Ishikawa (cell line): Measurements from ENCODE around the gene TMED9.

Source experiments
- CEBPB ChIP-seq: IDR thresholded peaks from 2 replicates; pipeline ENCODE4 v1.6.1; 2012
- CREB1 ChIP-seq: IDR thresholded peaks from 2 replicates; pipeline ENCODE4 v1.6.1; 2012; ENCODE audit warnings: low read depth
- FOXM1 ChIP-seq: IDR thresholded peaks from 2 replicates; pipeline ENCODE4 v1.6.1; 2012; ENCODE audit warnings: low read depth, borderline replicate concordance
- MAX ChIP-seq: IDR thresholded peaks from 2 replicates; pipeline ENCODE4 v1.6.1; 2012
- NFIC ChIP-seq: IDR thresholded peaks from 2 replicates; pipeline ENCODE4 v1.6.1; 2012
- RAD21 ChIP-seq: IDR thresholded peaks from 2 replicates; pipeline ENCODE4 v1.6.1; 2012; ENCODE audit warnings: low read depth
- REST ChIP-seq: IDR thresholded peaks from 2 replicates; pipeline ENCODE4 v1.6.1; 2012; ENCODE audit warnings: low read depth, mild to moderate bottlenecking
- TAF1 ChIP-seq: IDR thresholded peaks from 2 replicates; pipeline ENCODE4 v1.6.1; 2012; ENCODE audit warnings: low read depth, mild to moderate bottlenecking
- TCF12 ChIP-seq: IDR thresholded peaks from 2 replicates; pipeline ENCODE4 v1.6.1; 2012; ENCODE audit warnings: low read depth
- USF1 ChIP-seq: IDR thresholded peaks from 2 replicates; pipeline ENCODE4 v1.6.1; 2012
- YY1 ChIP-seq: IDR thresholded peaks from 2 replicates; pipeline ENCODE4 v1.6.1; 2012; ENCODE audit warnings: low read depth
- ZBTB7A ChIP-seq: IDR thresholded peaks from 2 replicates; pipeline ENCODE4 v1.6.1; 2012; ENCODE audit warnings: low read depth

- TF ChIP-seq REST, result no peak
- TF ChIP-seq YY1, result no peak
- no peak for TF ChIP-seq USF1
- TF ChIP-seq RAD21, result no peak
- TF ChIP-seq MAX, result no peak
- TF ChIP-seq CREB1, result no peak
- TF ChIP-seq CEBPB, result no peak
- TF ChIP-seq TAF1, result no peak
- TF ChIP-seq TCF12, result no peak
- TF ChIP-seq NFIC, result no peak
- TF ChIP-seq FOXM1, result no peak
- TF ChIP-seq ZBTB7A, result no peak
Observed at GRCh38 chr5:177557796-177558195, 34.2 kb upstream of the TMED9 start.
